BLaER1 (cell line): ENCODE results near the gene NAIF1.

Experiments used
- H3K27ac ChIP-seq: shearing (Covaris generic); formaldehyde crosslinking; 2 replicates; pipeline ENCODE4 v1.8.1; 2022
- H3K27me3 ChIP-seq: shearing (Covaris generic); formaldehyde crosslinking; 2 replicates; pipeline ENCODE4 v1.8.1; 2022
- H3K36me3 ChIP-seq: shearing (Covaris generic); formaldehyde crosslinking; 2 replicates; pipeline ENCODE4 v1.8.1; 2022
- H3K4me1 ChIP-seq: shearing (Covaris generic); formaldehyde crosslinking; 2 replicates; pipeline ENCODE4 v1.8.1; 2022
- H3K4me2 ChIP-seq: shearing (Covaris generic); formaldehyde crosslinking; 2 replicates; pipeline ENCODE4 v1.8.1; 2022
- H3K4me3 ChIP-seq: shearing (Covaris generic); formaldehyde crosslinking; 2 replicates; pipeline ENCODE4 v1.8.1; 2022
- H3K9ac ChIP-seq: shearing (Covaris generic); formaldehyde crosslinking; 2 replicates; pipeline ENCODE4 v1.8.1; 2022
- H3K9me3 ChIP-seq: shearing (Covaris generic); formaldehyde crosslinking; 2 replicates; pipeline ENCODE4 v1.8.1; 2022
- H4K20me1 ChIP-seq: shearing (Covaris generic); formaldehyde crosslinking; 2 replicates; pipeline ENCODE4 v1.8.1; 2022
- Cebpa-rat ChIP-seq: shearing (Covaris generic); IDR thresholded peaks from 2 replicates; pipeline ENCODE4 v1.8.1; 2022

Gene NAIF1

GRCh38 chr9:128096616-128097536, 29.8 kb upstream of the NAIF1 start:
- Histone ChIP-seq H3K36me3 (peaks cover 28% of the 10 kb centered on the region), H3K9ac (peak overlapping the region; percentile 52; the same call in 1 of the 2 replicates), H3K9me3 (no peaks in the 10 kb centered on the region), H3K4me1 (peaks cover 99% of the 10 kb centered on the region), H3K27me3 (no peaks in the 10 kb centered on the region), H3K27ac (0 out of 2 replicates have a peak overlapping the region, but pooled peaks have one; percentile 5), H3K4me3 (no peak overlapping the region), H4K20me1 (peaks cover 92% of the 10 kb centered on the region), H3K4me2 (peak overlapping the region; percentile 82)
- TF ChIP-seq Cebpa-rat: no peak

- no peak for TF ChIP-seq Cebpa-rat
- Histone ChIP-seq H3K9me3 (no peaks in the 10 kb centered on the region), H3K27me3 (no peaks in the 10 kb centered on the region), H3K36me3 (peaks cover 17% of the 10 kb centered on the region; the same call in 1 of the 2 replicates), H3K4me1 (peaks cover 97% of the 10 kb centered on the region), H3K27ac (peak overlapping the region; percentile 25; the same call in 1 of the 2 replicates), H3K9ac (no peak overlapping the region), H3K4me2 (peak overlapping the region; percentile 94), H3K4me3 (no peak overlapping the region), H4K20me1 (peaks cover 95% of the 10 kb centered on the region)
Observed at GRCh38 chr9:128094950-128095544, 27.9 kb upstream of the NAIF1 start.

GRCh38 chr9:128094166-128094949, 27.2 kb upstream of the NAIF1 start:
- H4K20me1 ChIP-seq: peaks cover 95% of the 10 kb centered on the region
- H3K9ac ChIP-seq: peak overlapping the region; percentile 67
- peaks cover 95% of the 10 kb centered on the region for H3K4me1 ChIP-seq
- peak overlapping the region; percentile 12; the same call in 1 of the 2 replicates for H3K4me3 ChIP-seq
- peaks cover 17% of the 10 kb centered on the region; the same call in 1 of the 2 replicates for H3K36me3 ChIP-seq
- no peak for TF ChIP-seq Cebpa-rat
- peak overlapping the region; percentile 94 for H3K4me2 ChIP-seq
- peak overlapping the region; percentile 74 for H3K27ac ChIP-seq
- no peaks in the 10 kb centered on the region for H3K27me3 ChIP-seq
- H3K9me3 ChIP-seq: no peaks in the 10 kb centered on the region

GRCh38 chr9:128093011-128093410, 25.9 kb upstream of the NAIF1 start:
- TF ChIP-seq Cebpa-rat: no peak
- peak overlapping the region; percentile 94 for H3K4me2 ChIP-seq
- H4K20me1 ChIP-seq: peaks cover 95% of the 10 kb centered on the region
- 0 out of 2 replicates have a peak overlapping the region, but pooled peaks have one; percentile 9 for H3K4me3 ChIP-seq
- peak overlapping the region; percentile 74 for H3K27ac ChIP-seq
- H3K27me3 ChIP-seq: no peaks in the 10 kb centered on the region
- peaks cover 93% of the 10 kb centered on the region for H3K4me1 ChIP-seq
- H3K9me3 ChIP-seq: no peaks in the 10 kb centered on the region
- peaks cover 17% of the 10 kb centered on the region; the same call in 1 of the 2 replicates for H3K36me3 ChIP-seq
- peak overlapping the region; percentile 67 for H3K9ac ChIP-seq

- peak overlapping the region; percentile 94 for H3K4me2 ChIP-seq
- H4K20me1 ChIP-seq: peaks cover 95% of the 10 kb centered on the region
Observed at GRCh38 chr9:128092199-128092977, 25.3 kb upstream of the NAIF1 start.

GRCh38 chr9:128091571-128091970, 24.5 kb upstream of the NAIF1 start:
- peak overlapping the region; percentile 74 for H3K27ac ChIP-seq
- TF ChIP-seq Cebpa-rat: no peak
- peak overlapping the region; percentile 37; the same call in 1 of the 2 replicates for H3K4me3 ChIP-seq
- H3K9ac ChIP-seq: peak overlapping the region; percentile 67
- H3K27me3 ChIP-seq: no peaks in the 10 kb centered on the region
- H3K4me1 ChIP-seq: peaks cover 89% of the 10 kb centered on the region
- H3K9me3 ChIP-seq: no peaks in the 10 kb centered on the region
- H4K20me1 ChIP-seq: peaks cover 95% of the 10 kb centered on the region
- peaks cover 14% of the 10 kb centered on the region for H3K36me3 ChIP-seq
- peak overlapping the region; percentile 94 for H3K4me2 ChIP-seq

More at GRCh38 chr9:128092199-128092977, 25.3 kb upstream of the NAIF1 start:
- no peak for TF ChIP-seq Cebpa-rat
- peaks cover 93% of the 10 kb centered on the region for H3K4me1 ChIP-seq
- peaks cover 17% of the 10 kb centered on the region; the same call in 1 of the 2 replicates for H3K36me3 ChIP-seq
- H3K9me3 ChIP-seq: no peaks in the 10 kb centered on the region
- no peaks in the 10 kb centered on the region for H3K27me3 ChIP-seq
- H3K4me3 ChIP-seq: peak overlapping the region; percentile 37; the same call in 1 of the 2 replicates
- H3K9ac ChIP-seq: peak overlapping the region; percentile 67
- peak overlapping the region; percentile 74 for H3K27ac ChIP-seq

- TF ChIP-seq Cebpa-rat: no peak
- H3K27ac ChIP-seq: no peak overlapping the region; the same call in 1 of the 2 replicates
- H3K27me3 ChIP-seq: no peaks in the 10 kb centered on the region
- H3K9ac ChIP-seq: peak overlapping the region; percentile 67; the same call in 1 of the 2 replicates
- peaks cover 95% of the 10 kb centered on the region for H4K20me1 ChIP-seq
- no peaks in the 10 kb centered on the region for H3K9me3 ChIP-seq
- H3K36me3 ChIP-seq: peaks cover 19% of the 10 kb centered on the region
- H3K4me1 ChIP-seq: peaks cover 84% of the 10 kb centered on the region
- H3K4me2 ChIP-seq: peak overlapping the region; percentile 94
- H3K4me3 ChIP-seq: no peak overlapping the region; the same call in 1 of the 2 replicates
Observed at GRCh38 chr9:128091144-128091543, 24.0 kb upstream of the NAIF1 start.

- no peak overlapping the region for H3K4me2 ChIP-seq
- no peak overlapping the region for H3K27ac ChIP-seq
- no peaks in the 10 kb centered on the region for H3K27me3 ChIP-seq
- TF ChIP-seq Cebpa-rat: no peak
- H3K9me3 ChIP-seq: no peaks in the 10 kb centered on the region
- no peak overlapping the region for H3K9ac ChIP-seq
- H3K4me3 ChIP-seq: no peak overlapping the region
- peaks cover 25% of the 10 kb centered on the region for H3K36me3 ChIP-seq
- peaks cover 99% of the 10 kb centered on the region for H4K20me1 ChIP-seq
- H3K4me1 ChIP-seq: peaks cover 67% of the 10 kb centered on the region
Observed at GRCh38 chr9:128089299-128089698, 22.2 kb upstream of the NAIF1 start.
